ENCODE results near the gene KCNMA1.

DNA sequence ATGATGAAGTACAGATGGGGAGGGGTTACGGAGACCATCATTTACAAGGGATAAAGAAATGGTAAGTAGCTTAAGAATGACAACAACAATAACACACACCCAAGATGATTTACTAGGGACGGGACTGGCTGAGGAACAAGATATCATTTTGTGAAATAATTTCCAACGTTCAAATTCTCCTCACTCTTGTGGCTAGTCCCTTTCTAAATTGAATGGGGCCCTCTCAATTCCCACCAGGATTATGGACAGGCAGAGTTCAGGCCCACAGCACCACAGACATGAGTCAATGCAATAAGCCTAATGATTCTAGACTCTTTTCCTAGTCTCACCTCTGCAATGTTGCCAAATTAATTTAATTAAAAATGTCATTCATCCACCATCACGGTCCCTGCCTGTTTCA is 448.1 kb downstream of the KCNMA1 start:
- TF ChIP-seq, protein P1, sequence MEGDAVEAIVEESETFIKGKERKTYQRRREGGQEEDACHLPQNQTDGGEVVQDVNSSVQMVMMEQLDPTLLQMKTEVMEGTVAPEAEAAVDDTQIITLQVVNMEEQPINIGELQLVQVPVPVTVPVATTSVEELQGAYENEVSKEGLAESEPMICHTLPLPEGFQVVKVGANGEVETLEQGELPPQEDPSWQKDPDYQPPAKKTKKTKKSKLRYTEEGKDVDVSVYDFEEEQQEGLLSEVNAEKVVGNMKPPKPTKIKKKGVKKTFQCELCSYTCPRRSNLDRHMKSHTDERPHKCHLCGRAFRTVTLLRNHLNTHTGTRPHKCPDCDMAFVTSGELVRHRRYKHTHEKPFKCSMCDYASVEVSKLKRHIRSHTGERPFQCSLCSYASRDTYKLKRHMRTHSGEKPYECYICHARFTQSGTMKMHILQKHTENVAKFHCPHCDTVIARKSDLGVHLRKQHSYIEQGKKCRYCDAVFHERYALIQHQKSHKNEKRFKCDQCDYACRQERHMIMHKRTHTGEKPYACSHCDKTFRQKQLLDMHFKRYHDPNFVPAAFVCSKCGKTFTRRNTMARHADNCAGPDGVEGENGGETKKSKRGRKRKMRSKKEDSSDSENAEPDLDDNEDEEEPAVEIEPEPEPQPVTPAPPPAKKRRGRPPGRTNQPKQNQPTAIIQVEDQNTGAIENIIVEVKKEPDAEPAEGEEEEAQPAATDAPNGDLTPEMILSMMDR (IDR thresholded peaks at IDR 0.05) = no peak
- TF ChIP-seq ZFX (IDR thresholded peaks at IDR 0.05; ENCODE audit: borderline replicate concordance) = no peak

Measured in 22Rv1 (cell line).